ENCODE measurements around the gene ALKBH5.

The ALKBH5 gene

GRCh38 chr17:18183334-18184142, at the start of gene ALKBH5:
ALKBH5 (plus strand) TSS chr17:18183828; CDS start chr17:18184244, 416 bp downstream.
- peak; percentile 91 for DNase-seq (ENCODE audit: low read depth)

- no peak for DNase-seq (ENCODE audit: low read depth)
Observed at GRCh38 chr17:18136357-18136756, 47.3 kb upstream of the ALKBH5 start.

- DNase-seq (ENCODE audit: low read depth), result no peak
Observed at GRCh38 chr17:18138065-18138749, 45.4 kb upstream of the ALKBH5 start.

- no peak for DNase-seq (ENCODE audit: low read depth)
Observed at GRCh38 chr17:18139092-18139491, 44.5 kb upstream of the ALKBH5 start.

GRCh38 chr17:18139498-18139897, 44.1 kb upstream of the ALKBH5 start:
- no peak for DNase-seq (ENCODE audit: low read depth)

GRCh38 chr17:18139949-18140348, 43.7 kb upstream of the ALKBH5 start:
- DNase-seq (ENCODE audit: low read depth), result no peak

GRCh38 chr17:18140648-18141047, 43.0 kb upstream of the ALKBH5 start:
- no peak for DNase-seq (ENCODE audit: low read depth)

- DNase-seq (ENCODE audit: low read depth), result peak; percentile 12
Observed at GRCh38 chr17:18141210-18141803, 42.3 kb upstream of the ALKBH5 start.

GRCh38 chr17:18142417-18142816, 41.2 kb upstream of the ALKBH5 start:
- DNase-seq (ENCODE audit: low read depth), result no peak

GRCh38 chr17:18143044-18143936, 40.3 kb upstream of the ALKBH5 start:
- no peak for DNase-seq (ENCODE audit: low read depth)

- no peak for DNase-seq (ENCODE audit: low read depth)
Observed at GRCh38 chr17:18144261-18144660, 39.4 kb upstream of the ALKBH5 start.

- no peak for DNase-seq (ENCODE audit: low read depth)
Observed at GRCh38 chr17:18144855-18145254, 38.8 kb upstream of the ALKBH5 start.

GRCh38 chr17:18145811-18146210, 37.8 kb upstream of the ALKBH5 start:
- DNase-seq (ENCODE audit: low read depth), result no peak

GRCh38 chr17:18146259-18146658, 37.4 kb upstream of the ALKBH5 start:
- DNase-seq (ENCODE audit: low read depth), result no peak

- no peak for DNase-seq (ENCODE audit: low read depth)
Observed at GRCh38 chr17:18146980-18147379, 36.6 kb upstream of the ALKBH5 start.

GRCh38 chr17:18148586-18148985, 35.0 kb upstream of the ALKBH5 start:
- DNase-seq (ENCODE audit: low read depth), result no peak

- no peak for DNase-seq (ENCODE audit: low read depth)
Observed at GRCh38 chr17:18151290-18151689, 32.3 kb upstream of the ALKBH5 start.

GRCh38 chr17:18155179-18155578, 28.4 kb upstream of the ALKBH5 start:
- no peak for DNase-seq (ENCODE audit: low read depth)

- no peak for DNase-seq (ENCODE audit: low read depth)
Observed at GRCh38 chr17:18156171-18156975, 27.3 kb upstream of the ALKBH5 start.

- DNase-seq (ENCODE audit: low read depth), result no peak
Observed at GRCh38 chr17:18156976-18157280, 26.7 kb upstream of the ALKBH5 start.

- DNase-seq (ENCODE audit: low read depth), result no peak
Observed at GRCh38 chr17:18157354-18157985, 26.2 kb upstream of the ALKBH5 start.
